Activated CD4-positive, alpha-beta memory T cell treated with anti-CD3 and anti-CD28 coated beads for 36 hours (primary cell): ENCODE data around the gene RIN3. TPM values are rescaled to one million over a fixed set of nuclear protein-coding genes. Genes with fewer than 3 reads are reported as not detected.
A peak's percentile ranks its signal among the peaks of the same experiment; 100 is the strongest.

ENCODE experiments used
- CTCF ChIA-PET: fragments of 350-600 bp; sonication (Branson Sonifier 250); formaldehyde crosslinking; loops from one replicate; lab custom pipeline; 2021; ENCODE audit warnings: antibody characterized with exemption, inconsistent platforms; lab: Charles Lee
- POLR2A ChIA-PET: fragments of 350-600 bp; sonication (Branson Sonifier 250); formaldehyde crosslinking; loops from one replicate; lab custom pipeline; 2021; ENCODE audit warnings: antibody characterized with exemption; lab: Charles Lee
- DNase-seq: peaks from one replicate; pipeline ENCODE4 v3.0.0-alpha.2; 2020
- H3K27ac Mint-ChIP-seq: one replicate; pipeline ENCODE4 v1.8.0; 2021; ENCODE audit warnings: mixed read lengths
- H3K27me3 Mint-ChIP-seq: one replicate; pipeline ENCODE4 v1.8.0; 2021; ENCODE audit warnings: mixed read lengths
- H3K36me3 Mint-ChIP-seq: one replicate; pipeline ENCODE4 v1.8.0; 2021; ENCODE audit warnings: mixed read lengths
- H3K4me1 Mint-ChIP-seq: one replicate; pipeline ENCODE4 v1.8.0; 2021; ENCODE audit warnings: low read depth, mixed read lengths
- H3K4me3 Mint-ChIP-seq: one replicate; pipeline ENCODE4 v1.8.0; 2021; ENCODE audit warnings: mild to moderate bottlenecking, mixed read lengths
- H3K9me3 Mint-ChIP-seq: one replicate; pipeline ENCODE4 v1.8.0; 2021; ENCODE audit warnings: mixed read lengths
- intact Hi-C: fragments of 100-400 bp; cut with micrococcal nuclease; formaldehyde crosslinking; loops from one replicate; pipeline ENCODE4 v1.15.1; 2023
- total RNA-seq, 2 experiments: library from RNA; stranded (reverse); gene quantifications; one replicate each; pipeline ENCODE4 v1.2.3, GENCODE V29; 2021

The RIN3 gene
- total RNA-seq, 2 experiments from 2014 or later: 17.5 to 18.8 TPM

DNA sequence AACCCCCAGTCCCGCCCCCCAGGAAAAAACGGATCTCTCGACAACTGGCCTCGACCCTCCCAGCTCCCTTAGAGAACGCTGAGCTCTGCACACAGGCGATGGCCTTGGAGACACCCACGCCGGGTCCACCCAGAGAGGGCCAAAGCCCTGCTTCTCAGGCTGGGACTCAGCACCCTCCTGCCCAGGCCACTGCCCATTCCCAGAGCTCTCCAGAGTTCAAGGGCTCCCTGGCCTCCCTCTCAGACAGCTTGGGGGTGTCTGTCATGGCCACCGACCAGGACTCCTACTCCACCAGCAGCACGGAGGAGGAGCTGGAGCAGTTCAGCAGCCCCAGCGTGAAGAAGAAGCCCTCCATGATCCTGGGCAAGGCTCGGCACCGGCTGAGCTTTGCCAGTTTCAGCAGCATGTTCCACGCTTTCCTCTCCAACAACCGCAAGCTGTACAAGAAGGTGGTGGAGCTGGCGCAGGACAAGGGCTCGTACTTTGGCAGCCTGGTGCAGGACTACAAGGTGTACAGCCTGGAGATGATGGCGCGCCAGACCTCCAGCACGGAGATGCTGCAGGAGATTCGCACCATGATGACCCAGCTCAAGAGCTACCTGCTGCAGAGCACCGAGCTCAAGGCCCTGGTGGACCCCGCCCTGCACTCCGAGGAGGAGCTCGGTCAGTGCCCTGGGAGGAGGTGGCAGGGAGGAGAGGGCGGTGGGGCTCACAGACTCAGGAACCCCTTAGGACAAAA is 139.0 kb downstream of the RIN3 start:
- Mint-ChIP-seq H3K36me3 (peaks cover 18% of the 10 kb centered on the region), H3K9me3 (no peaks in the 10 kb centered on the region), H3K27ac (peak overlapping the region; percentile 97), H3K4me3 (peak overlapping the region; percentile 93), H3K27me3 (no peaks in the 10 kb centered on the region), H3K4me1 (peaks cover 77% of the 10 kb centered on the region)
- DNase-seq: peak; percentile 38
- ChIA-PET POLR2A (interaction anchor here (1.2 to 1.7 kb wide), 2 partner anchors 16 to 25 kb away, joined by 4 to 8 read pairs; no protein-coding TSS in a partner anchor), CTCF (interaction anchor here (0.8 to 3.3 kb wide), 9 partner anchors 18 to 300 kb away, joined by 3 to 23 read pairs (median 5); no protein-coding TSS in a partner anchor)
- intact Hi-C loops: no loop called here

DNA sequence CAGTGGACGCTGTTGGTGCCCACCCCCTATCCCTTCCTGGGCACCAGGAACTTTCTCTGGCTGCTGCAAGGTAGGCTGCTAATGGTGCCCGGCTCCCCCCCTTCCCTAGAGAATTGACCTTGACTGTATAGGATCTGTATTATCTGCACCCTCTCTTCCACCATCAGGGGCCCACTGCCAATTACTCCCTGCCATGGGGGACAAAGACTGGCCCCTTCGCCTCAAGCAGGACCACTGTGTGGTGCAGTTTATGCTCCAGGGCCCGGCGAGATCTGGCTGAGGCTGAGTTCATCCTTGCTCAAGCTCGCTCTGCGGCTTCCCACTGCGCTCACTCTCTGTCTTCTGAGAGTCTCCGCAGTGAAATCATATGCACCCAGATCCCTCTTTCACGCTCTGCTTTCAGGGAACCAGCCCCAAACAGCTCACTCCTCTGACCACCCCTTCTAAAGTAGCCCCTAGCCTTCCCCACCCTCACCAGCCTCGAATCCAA is 139.6 kb downstream of the RIN3 start:
- intact Hi-C loops: no loop called here
- ChIA-PET CTCF (interaction anchor here (1.1 to 3.3 kb wide), 9 partner anchors 17 to 301 kb away, joined by 3 to 23 read pairs (median 5); no protein-coding TSS in a partner anchor), POLR2A (interaction anchor here (0.9 to 1.7 kb wide), 5 partner anchors 9 to 66 kb away, joined by 3 to 8 read pairs (median 4); no protein-coding TSS in a partner anchor)
- Mint-ChIP-seq H3K36me3 (peaks cover 21% of the 10 kb centered on the region), H3K4me3 (peak overlapping the region; percentile 93), H3K27me3 (no peaks in the 10 kb centered on the region), H3K9me3 (no peaks in the 10 kb centered on the region), H3K4me1 (peaks cover 77% of the 10 kb centered on the region), H3K27ac (peak overlapping the region; percentile 89)
- DNase-seq: peak; percentile 52

DNA sequence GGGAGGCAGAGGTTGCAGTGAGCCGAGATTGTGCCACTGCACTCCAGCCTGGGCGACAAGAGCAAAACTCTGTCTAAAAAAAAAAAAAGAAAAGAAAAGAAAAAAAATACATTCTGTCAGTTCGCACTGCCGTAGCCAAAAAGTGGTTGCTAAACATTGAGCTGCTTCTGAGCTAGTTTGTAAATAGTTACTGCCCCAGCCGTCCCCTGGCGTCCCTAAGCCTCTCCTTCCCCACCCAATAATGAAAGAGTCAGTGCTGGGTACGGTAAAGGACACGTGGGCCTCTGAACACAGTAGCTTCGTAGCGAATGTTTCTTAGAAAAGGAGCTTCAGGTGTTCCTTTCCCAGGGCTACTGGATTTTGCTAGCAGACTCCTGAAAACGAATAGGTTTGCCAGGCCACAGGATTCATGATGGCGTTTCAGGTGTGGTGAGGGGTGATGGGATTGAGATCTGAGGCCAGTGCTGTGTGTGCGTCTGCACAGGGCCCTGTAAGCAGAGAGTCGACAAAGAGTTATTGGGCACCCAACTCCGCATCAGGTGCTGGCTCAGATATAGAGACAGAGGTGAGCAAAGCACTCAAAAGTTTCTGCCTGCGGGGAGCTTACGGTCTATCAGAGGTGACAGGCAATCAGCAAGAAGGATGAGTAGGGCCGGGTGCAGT is 140.8 kb downstream of the RIN3 start:
- peak overlapping the region; percentile 73 for H3K27ac Mint-ChIP-seq
- H3K36me3 Mint-ChIP-seq: peaks cover 25% of the 10 kb centered on the region
- DNase-seq: no peak
- POLR2A ChIA-PET: interaction anchor here (1.1 to 1.3 kb wide), 2 partner anchors 11 to 39 kb away, joined by 4 read pairs; no protein-coding TSS in a partner anchor
- CTCF ChIA-PET: interaction anchor here (1.4 to 3.3 kb wide), 4 partner anchors 15 to 41 kb away, joined by 4 to 23 read pairs (median 16); no protein-coding TSS in a partner anchor
- H3K27me3 Mint-ChIP-seq: no peaks in the 10 kb centered on the region
- intact Hi-C loops: no loop called here
- no peaks in the 10 kb centered on the region for H3K9me3 Mint-ChIP-seq
- H3K4me3 Mint-ChIP-seq: peak overlapping the region; percentile 93
- H3K4me1 Mint-ChIP-seq: peaks cover 76% of the 10 kb centered on the region

DNA sequence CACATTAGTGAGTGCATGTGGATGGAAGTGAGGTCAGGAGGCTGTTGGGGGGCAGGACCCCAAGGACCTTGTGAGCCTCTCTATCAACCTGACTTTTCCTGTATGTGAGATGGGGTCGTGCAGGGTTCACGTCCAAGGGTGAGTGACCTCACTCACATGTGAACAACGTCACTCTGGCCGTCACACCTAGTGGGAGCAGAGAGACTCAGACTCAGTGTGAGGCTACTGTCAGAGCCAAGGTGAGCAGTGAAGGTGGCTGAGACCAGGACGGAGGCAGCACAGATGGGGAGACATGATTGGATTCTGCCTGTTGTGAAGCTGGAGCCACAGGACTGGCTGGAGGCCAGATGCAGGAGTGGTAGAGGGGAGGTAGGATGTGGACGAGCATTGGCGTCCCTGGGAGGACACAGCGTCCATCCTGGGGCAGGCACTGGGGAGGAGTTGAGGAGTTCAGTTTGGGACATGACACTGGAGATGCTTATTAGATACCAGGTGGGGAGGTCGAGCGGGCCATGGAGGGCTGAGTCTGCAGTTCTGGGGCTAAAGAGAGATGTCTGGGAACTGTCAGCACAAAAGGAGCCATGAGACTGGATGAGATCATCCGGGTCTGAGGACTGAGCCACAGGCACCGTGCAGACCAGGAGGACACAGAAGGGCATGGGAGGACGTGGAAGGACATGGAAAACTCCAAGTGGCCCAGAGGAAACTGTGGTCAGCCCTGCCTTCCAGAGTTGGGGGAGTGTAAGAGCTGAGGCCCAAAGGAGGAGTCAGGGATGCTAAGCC is 142.0 kb downstream of the RIN3 start:
- no peak for DNase-seq
- peaks cover 76% of the 10 kb centered on the region for H3K4me1 Mint-ChIP-seq
- peak overlapping the region; percentile 24 for H3K4me3 Mint-ChIP-seq
- H3K27me3 Mint-ChIP-seq: no peaks in the 10 kb centered on the region
- H3K27ac Mint-ChIP-seq: peak overlapping the region; percentile 43
- intact Hi-C loops: no loop called here
- no peaks in the 10 kb centered on the region for H3K9me3 Mint-ChIP-seq
- ChIA-PET CTCF (interaction anchor here (1.8 kb wide), 1 partner anchor 43 kb away, joined by 8 read pairs; no protein-coding TSS in a partner anchor), POLR2A (no interaction called here)
- H3K36me3 Mint-ChIP-seq: peaks cover 30% of the 10 kb centered on the region

DNA sequence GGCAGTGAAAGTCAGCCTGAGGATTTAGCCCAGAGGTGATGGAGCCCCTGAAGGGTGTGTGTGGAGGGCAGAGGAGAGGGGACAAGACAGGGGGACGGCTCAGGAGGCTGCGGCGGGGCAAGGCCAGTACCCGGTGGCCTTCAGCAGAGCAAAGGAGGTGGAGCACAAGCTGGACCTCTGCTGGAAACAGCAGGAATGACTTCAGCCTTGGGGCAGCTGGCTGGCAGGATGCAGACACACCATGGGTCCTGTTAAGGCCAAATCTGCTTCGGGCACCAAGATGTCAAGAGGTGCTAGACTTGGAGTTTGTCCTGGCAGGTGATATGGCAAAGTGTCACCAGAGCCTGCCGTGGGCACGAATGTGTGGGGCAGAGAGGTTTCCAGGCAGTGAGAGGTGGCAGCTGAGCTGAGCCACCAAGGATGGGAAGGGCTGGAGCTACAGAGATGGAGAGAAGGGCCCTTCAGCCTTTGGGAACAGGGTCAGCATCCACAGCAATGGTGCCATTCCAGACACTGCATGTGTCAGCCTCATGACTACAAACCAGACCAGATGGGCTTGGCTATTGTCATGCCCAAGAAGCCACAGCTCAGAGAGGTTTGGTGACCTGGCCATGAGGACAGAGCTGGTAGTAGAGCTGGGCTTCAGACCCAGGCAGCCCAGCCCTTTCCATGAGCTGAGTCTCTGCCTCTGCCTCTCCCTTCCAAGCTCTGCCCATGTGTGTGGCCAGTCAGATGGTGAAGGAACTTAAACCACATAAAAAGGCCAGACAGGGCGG is 142.9 kb downstream of the RIN3 start:
- ChIA-PET CTCF (interaction anchor here (0.6 to 1.8 kb wide), 2 partner anchors 43 to 143 kb away, joined by 3 to 8 read pairs; no protein-coding TSS in a partner anchor), POLR2A (no interaction called here)
- peaks cover 37% of the 10 kb centered on the region for H3K36me3 Mint-ChIP-seq
- no peaks in the 10 kb centered on the region for H3K27me3 Mint-ChIP-seq
- DNase-seq: no peak
- peaks cover 74% of the 10 kb centered on the region for H3K4me1 Mint-ChIP-seq
- no peak overlapping the region for H3K4me3 Mint-ChIP-seq
- H3K27ac Mint-ChIP-seq: peak overlapping the region; percentile 68
- intact Hi-C loops: no loop called here
- no peaks in the 10 kb centered on the region for H3K9me3 Mint-ChIP-seq

DNA sequence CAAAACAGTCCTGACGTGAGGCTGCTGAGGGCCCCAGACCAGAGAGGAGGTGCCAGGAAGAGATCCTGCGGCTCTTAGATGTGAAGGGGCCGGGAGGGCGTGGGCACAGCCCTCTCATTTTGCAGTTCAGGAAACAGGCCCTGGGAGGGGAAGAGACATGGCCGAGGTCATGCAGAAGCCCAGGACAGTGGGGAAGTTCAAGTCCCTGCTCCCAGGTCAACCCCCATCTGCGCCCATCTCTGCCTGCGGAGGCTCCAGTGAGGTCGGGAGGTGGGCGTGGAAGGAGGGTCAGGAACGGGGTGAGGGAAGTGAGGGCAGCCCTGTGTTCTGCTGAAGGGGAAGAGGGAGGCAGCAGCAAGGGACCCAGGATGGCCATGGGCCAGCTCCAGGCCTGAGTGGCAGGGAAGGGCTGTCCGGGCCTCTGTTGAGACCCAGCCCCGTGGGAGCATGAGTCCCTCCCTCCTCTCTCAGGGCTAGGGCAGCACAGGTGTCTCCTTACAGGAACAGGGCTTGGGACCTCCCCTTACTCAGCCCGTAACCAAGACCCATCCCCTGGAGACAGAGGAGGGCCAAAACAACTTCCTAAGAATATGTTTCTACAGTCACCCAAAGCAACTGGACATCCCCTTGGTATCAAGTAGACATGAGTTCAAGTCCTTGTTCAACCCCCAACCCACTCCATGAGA is 144.0 kb downstream of the RIN3 start:
- Mint-ChIP-seq H3K27me3 (no peaks in the 10 kb centered on the region), H3K4me3 (no peak overlapping the region), H3K9me3 (no peaks in the 10 kb centered on the region), H3K27ac (peak overlapping the region; percentile 68), H3K36me3 (peaks cover 46% of the 10 kb centered on the region), H3K4me1 (peaks cover 84% of the 10 kb centered on the region)
- no peak for DNase-seq
- CTCF ChIA-PET: no interaction called here
- POLR2A ChIA-PET: no interaction called here
- intact Hi-C loops: no loop called here

DNA sequence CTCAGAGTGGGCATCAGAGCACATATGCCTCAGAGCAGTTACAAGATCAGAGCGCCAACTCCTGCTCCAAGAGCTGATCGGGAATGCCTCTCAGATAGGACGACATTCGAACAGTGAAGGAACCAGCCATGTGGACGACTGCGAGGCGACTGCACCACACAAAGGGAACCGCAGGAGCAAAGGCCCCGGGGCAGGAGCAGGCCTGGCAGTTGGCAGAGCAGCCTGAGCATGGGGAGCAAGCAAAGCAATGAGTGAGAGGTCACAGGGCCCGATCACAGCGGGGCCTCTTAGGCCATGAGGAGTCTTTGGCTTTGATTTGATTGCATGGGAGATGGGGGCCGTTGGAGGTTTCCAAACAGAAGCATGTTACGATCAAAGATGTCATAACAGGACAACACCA is 144.6 kb downstream of the RIN3 start:
- Mint-ChIP-seq H3K36me3 (peaks cover 48% of the 10 kb centered on the region), H3K4me3 (no peak overlapping the region), H3K27ac (no peak overlapping the region), H3K4me1 (peaks cover 87% of the 10 kb centered on the region), H3K27me3 (no peaks in the 10 kb centered on the region), H3K9me3 (no peaks in the 10 kb centered on the region)
- ChIA-PET POLR2A (no interaction called here), CTCF (no interaction called here)
- no peak for DNase-seq
- intact Hi-C loops: no loop called here

DNA sequence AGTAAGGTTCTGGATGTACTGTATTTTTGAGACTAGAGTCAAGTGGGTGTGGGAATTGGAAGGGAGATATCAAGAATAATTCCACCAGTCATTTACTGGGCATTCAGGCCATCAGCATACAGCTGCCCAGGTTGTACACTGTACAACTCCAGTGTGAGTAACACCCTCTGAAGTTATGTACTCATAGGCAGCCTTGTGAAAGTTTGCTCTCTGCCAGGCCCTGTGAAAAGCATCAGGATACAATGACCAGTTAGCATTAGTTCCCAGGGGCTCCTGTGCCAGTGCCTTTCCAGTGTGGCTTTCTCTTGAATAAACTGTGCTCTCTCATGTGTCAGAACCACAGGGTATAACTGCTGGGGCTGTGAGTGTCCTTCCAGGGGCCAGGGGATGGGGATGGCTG is 145.1 kb downstream of the RIN3 start:
- Mint-ChIP-seq H3K36me3 (peaks cover 46% of the 10 kb centered on the region), H3K9me3 (no peaks in the 10 kb centered on the region), H3K4me3 (no peak overlapping the region), H3K27me3 (no peaks in the 10 kb centered on the region), H3K27ac (no peak overlapping the region), H3K4me1 (peaks cover 83% of the 10 kb centered on the region)
- POLR2A ChIA-PET: no interaction called here
- CTCF ChIA-PET: no interaction called here
- intact Hi-C loops: no loop called here
- no peak for DNase-seq

DNA sequence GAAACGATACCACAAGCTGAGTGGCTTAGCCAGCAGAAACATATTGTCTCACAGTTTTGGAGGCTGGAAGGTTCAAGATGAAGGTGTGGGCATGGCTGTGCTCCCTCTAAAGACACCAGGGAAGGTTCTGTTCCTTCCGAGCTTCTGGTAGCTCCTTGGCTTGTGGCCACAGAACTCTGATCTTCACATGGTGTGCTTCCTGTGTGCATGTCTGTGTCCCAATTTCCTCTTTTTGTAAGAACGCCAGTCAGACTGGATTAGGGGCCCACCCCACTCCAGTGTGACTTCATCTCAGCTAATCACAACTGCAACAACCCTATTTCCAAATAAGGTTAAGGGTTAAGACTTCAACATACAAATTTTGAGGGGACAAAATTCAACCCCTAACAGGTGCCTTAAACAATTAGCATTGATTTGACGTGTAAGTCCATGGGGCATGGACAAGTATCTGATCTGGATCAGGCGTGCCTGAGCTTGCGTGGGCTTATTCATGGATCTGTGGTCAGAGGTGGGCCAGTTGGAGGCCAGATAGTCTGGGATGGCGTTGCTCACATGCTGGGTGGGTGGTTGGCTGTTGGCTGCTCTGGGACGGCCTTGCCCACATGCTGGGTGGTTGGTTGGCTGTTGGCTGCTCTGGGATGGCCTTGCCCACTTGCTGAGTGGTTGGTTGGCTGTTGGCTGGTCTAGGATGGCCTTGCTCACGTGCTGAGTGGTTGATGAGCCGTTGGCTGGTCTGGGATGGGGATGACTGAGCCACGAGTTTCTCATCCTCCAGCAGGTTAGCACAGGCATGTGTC is 146.4 kb downstream of the RIN3 start:
- POLR2A ChIA-PET: no interaction called here
- no peak for DNase-seq
- peaks cover 81% of the 10 kb centered on the region for H3K4me1 Mint-ChIP-seq

DNA sequence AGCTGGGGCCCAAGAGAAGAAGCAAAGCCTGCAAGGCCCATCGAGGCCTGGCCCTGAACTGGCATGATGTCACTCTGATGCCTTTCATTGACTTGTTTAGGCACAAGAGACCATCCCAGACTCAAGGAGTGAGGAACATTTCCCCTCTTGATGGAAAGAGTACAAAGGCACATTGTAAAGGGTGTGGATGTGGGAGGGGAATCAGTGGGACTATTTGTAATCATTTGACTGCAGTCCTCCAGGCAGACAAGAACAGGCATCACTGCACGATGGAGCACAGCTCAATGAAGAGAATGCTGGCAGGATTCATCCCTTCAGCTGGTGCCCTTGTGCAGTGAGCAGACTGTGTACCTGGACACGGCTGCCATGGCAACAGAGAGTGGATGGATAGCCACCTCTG is 147.0 kb downstream of the RIN3 start:
- Mint-ChIP-seq H3K27me3 (no peaks in the 10 kb centered on the region), H3K9me3 (no peaks in the 10 kb centered on the region), H3K36me3 (peaks cover 47% of the 10 kb centered on the region), H3K4me1 (peaks cover 78% of the 10 kb centered on the region), H3K4me3 (no peak overlapping the region), H3K27ac (no peak overlapping the region)
- intact Hi-C loops: no loop called here
- POLR2A ChIA-PET: no interaction called here
- CTCF ChIA-PET: no interaction called here
- DNase-seq: no peak

More for the DNA sequence above, 146.4 kb downstream of the RIN3 start:
- peaks cover 47% of the 10 kb centered on the region for H3K36me3 Mint-ChIP-seq
- H3K27me3 Mint-ChIP-seq: no peaks in the 10 kb centered on the region
- H3K27ac Mint-ChIP-seq: peak overlapping the region; percentile 33
- no peaks in the 10 kb centered on the region for H3K9me3 Mint-ChIP-seq
- intact Hi-C loops: no loop called here
- CTCF ChIA-PET: interaction anchor here (0.9 kb wide), 1 partner anchor 47 kb away, joined by 3 read pairs; no protein-coding TSS in a partner anchor
- no peak overlapping the region for H3K4me3 Mint-ChIP-seq
